HG03565 (cell line): Measurements from ENCODE around the gene DDX42.

Source experiments
- ATAC-seq: cut with Tn5 transposase; IDR thresholded peaks from one replicate; pipeline ENCODE4 v1.9.1; 2021; ENCODE audit warnings: mild to moderate bottlenecking, moderate library complexity; ENCODE audit not compliant: unreplicated experiment

The DDX42 gene, protein sequence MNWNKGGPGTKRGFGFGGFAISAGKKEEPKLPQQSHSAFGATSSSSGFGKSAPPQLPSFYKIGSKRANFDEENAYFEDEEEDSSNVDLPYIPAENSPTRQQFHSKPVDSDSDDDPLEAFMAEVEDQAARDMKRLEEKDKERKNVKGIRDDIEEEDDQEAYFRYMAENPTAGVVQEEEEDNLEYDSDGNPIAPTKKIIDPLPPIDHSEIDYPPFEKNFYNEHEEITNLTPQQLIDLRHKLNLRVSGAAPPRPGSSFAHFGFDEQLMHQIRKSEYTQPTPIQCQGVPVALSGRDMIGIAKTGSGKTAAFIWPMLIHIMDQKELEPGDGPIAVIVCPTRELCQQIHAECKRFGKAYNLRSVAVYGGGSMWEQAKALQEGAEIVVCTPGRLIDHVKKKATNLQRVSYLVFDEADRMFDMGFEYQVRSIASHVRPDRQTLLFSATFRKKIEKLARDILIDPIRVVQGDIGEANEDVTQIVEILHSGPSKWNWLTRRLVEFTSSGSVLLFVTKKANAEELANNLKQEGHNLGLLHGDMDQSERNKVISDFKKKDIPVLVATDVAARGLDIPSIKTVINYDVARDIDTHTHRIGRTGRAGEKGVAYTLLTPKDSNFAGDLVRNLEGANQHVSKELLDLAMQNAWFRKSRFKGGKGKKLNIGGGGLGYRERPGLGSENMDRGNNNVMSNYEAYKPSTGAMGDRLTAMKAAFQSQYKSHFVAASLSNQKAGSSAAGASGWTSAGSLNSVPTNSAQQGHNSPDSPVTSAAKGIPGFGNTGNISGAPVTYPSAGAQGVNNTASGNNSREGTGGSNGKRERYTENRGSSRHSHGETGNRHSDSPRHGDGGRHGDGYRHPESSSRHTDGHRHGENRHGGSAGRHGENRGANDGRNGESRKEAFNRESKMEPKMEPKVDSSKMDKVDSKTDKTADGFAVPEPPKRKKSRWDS

DNA sequence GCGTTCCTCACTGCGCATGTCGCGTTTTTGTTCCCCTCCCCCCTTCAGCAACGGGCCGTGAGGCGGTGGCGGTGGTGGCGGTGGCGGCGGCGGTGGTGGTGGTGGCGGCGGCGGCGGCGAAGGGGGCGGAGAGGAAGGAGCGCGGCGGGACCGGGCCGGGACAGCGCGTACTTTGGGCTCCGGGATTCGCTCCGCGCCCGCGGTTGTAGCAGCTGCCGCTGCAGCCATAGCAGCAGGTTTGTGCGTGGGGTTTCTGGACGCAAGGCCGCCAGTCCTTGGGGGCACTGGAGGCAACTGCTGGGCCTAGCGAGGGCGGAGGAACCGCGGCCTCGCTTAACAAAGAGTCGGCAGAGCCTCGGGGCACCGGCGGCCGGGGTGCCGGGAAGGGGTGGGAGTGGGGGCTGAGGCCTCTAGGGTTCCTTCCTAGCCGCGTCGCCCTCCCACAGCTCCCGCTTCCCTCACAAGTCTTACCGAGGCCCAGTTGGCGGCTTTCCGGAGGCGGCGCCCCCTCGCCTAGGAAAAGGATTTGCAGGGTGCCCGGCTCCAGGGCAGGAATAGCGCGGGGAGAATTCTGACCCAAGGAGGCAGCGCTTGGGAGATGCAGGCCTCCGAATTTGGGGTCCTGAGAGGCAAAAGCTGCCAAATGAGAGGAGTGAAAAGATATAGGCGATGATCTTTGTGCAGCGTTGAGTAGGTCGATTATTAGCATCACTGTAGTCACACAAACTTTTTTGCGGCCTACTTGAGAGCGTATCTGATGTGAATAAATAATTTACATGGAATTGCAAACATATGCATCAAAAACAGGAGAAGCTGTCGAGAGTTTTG lies at the start of gene DDX42:
Gene DDX42, plus strand, starts transcription at position 30 of the 828 bp plus-strand sequence. CDS start 12,880 bp downstream, outside the sequence.
- ATAC-seq, result no peak

GRCh38 chr17:63735691-63736090 lies 38.3 kb upstream of the DDX42 start:
- ATAC-seq, result no peak

- ATAC-seq, result no peak
Observed at GRCh38 chr17:63740464-63741142, 33.4 kb upstream of the DDX42 start.

DNA sequence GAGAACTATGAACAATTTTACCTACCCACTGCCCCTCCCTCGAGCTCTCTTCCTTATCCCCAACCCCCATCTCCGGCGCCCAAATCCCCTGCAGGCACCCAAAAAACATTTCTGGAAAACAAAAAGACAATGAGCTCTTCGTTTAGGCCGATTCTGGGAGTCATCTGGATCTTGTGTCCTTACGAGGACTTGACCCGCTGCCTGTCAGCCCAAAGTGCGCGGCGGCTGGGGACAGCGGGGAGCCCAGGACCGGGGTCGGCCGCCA lies 32.9 kb upstream of the DDX42 start:
- peak; percentile 7 for ATAC-seq

- ATAC-seq, result peak; percentile 87
Observed at GRCh38 chr17:63741408-63742173, 32.4 kb upstream of the DDX42 start, which contains the start of gene STRADA. Gene STRADA (minus strand): TSS chr17:63741799. CDS start chr17:63728369, 13,430 bp downstream.

- ATAC-seq, result no peak
Observed at GRCh38 chr17:63751806-63752205, 22.2 kb upstream of the DDX42 start.

DNA sequence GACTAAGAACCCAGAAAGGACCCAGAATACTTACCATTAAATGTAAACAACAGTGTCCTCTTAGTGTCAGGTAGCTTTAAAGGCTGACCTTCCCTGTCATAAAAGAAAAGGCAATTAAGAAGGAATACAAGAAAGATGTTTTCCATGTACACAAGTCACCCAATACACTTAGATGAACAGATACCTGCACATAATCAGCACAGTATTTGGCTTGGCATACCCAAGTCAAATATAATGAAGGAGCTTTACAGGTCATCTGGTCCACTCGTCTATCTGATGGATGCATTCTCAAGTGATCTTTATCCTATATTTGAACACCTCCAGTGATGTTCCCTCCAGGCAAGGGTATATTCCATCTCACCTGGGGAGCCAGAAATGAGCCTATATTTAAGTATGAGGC lies 21.3 kb upstream of the DDX42 start:
- ATAC-seq, result no peak

GRCh38 chr17:63753215-63753614 lies 20.8 kb upstream of the DDX42 start:
- ATAC-seq, result no peak

GRCh38 chr17:63754046-63754445 lies 19.9 kb upstream of the DDX42 start:
- ATAC-seq, result no peak

DNA sequence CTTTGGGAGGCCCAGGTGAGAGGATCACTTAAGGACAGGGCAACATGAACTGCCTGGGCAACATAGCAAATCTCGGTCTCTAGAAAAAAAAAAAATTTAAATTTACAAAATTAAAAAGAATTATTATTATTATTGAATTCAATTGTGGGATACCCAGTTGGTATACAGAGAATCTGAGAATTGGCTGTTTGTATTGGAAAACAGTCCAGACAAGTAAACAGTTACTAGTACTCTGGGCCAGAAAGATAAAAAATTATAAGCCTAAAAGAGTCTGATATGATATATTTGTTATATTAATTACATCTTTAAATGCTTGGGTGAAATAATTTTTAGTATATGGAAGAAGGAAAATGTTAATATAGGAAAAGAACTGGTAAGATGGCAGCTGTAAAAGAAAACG lies 15.5 kb upstream of the DDX42 start:
- ATAC-seq, result no peak

GRCh38 chr17:63760771-63761539 lies 13.0 kb upstream of the DDX42 start:
- ATAC-seq, result no peak

GRCh38 chr17:63762161-63763078 lies 11.6 kb upstream of the DDX42 start:
- ATAC-seq, result no peak

DNA sequence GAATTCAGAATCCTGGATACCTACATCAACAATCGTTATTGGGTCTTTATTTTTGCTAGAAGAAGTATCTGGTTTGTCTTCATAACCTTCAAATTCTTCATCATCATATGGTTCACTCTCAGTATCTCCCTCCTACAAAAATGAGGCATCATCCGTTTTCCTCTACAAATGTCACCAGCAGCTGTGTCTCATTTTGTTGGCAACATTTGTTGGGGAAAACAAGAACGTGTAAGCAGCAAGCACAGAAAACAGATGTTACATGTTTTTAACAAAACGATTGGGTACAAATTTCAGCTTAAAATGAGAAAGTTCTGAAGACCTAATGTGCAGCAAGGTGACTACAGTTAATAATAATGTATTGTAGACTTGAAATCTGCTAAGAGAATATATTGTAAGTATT lies 9.3 kb upstream of the DDX42 start:
- ATAC-seq, result no peak

DNA sequence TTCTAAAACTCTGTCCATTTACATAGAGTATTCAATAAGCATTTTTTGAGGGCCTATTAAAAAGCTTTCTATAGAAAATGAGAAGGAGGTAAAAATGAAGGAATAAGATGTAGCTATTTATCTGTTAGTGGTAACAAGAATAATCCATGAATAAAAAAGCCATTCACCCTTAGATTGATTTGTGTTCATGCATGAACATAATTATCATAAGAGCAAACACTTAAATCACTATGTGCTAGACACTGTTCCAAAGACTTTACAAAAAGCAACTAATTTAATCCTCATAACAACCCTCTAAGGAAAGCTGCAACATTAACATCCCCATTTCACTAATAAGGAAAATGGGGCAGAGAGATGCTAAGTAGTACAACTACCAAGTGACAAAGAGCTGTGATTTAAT lies 7.2 kb upstream of the DDX42 start:
- no peak for ATAC-seq

DNA sequence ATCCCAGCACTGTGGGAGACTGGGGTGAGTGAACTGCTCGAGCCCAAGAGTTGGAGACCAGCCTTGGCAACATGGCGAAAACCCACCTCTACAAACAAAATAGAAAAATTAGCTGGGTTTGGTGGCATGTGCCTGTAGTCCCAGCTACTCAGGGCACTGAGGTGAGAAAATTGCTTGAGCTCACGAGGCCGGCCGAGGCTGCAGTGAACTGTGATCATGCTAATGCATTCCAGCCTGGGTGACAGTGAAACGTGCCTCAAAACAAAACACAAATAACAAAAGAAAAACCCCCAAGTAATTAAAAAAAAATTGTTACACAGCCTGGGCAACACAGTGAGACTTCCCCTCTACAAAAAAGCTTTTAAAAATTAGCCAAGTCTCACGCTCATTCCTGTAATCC lies 5.5 kb upstream of the DDX42 start:
- no peak for ATAC-seq

DNA sequence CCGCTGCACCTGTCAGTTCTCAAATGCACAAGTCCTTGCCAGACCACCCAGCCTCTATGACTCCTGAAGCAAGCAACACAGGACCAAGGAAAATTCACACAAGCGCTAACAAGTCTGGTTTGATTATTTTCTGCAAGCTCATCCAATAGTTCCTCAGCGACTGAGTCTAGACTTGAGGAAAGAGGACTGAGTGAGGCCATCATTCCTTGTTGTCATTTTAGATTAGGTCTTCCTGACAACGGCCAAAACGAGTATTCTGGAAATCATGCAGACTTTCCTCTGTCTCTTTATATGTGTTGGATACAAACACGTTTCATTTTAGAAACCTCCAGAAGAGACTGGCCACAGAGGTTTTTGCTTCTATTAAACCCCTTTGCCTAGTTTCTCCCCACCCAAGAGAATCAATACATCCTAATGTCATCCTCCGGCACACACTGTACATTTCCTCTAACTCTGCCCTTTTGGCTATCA lies 1.1 kb upstream of the DDX42 start:
- ATAC-seq, result no peak

GRCh38 chr17:63773272-63774140 lies 464 bp upstream of the DDX42 start, which contains the start of gene CCDC47:
Gene CCDC47 (minus strand): TSS chr17:63773597. CDS start chr17:63766175, 7,422 bp downstream.
- ATAC-seq, result peak; percentile 74
